Stimulated activated naive B cell treated with anti-CD40 and anti-IgM and Interleukin-4, amounts not matched to agents 10 μg/mL and 1 μg/mL and 100 μg/mL, for 72 hours (primary cell): ENCODE data around the gene ATP2B2.
A peak's percentile ranks its signal among the peaks of the same experiment; 100 is the strongest.
"Not testable (repeated sequence)": the region's sequence is repeated elsewhere in the genome, so short reads cannot be mapped to it uniquely, and the experiment has no call there.

Experiments
- ATAC-seq, 2 donors: fragments of 150-1000 bp; cut with Tn5 transposase; replicated peaks; 2 replicates each; pipeline ENCODE4 v1.10.0; 2021; ENCODE audit warnings: moderate library complexity in 1 of 2
- DNase-seq: peaks from one replicate; pipeline ENCODE4 v3.0.0; 2021
- H3K27ac Mint-ChIP-seq: one replicate; pipeline ENCODE4 v1.8.0; 2022; ENCODE audit warnings: mild to moderate bottlenecking, mixed read lengths
- H3K27me3 Mint-ChIP-seq, 2 donors: one replicate each; pipeline ENCODE4 v1.8.0; 2022; ENCODE audit warnings: mixed read lengths in 2 of 2
- H3K36me3 Mint-ChIP-seq, 2 donors: one replicate each; pipeline ENCODE4 v1.8.0; 2022; ENCODE audit warnings: mixed read lengths in 2 of 2, mild to moderate bottlenecking in 1 of 2
- H3K4me1 Mint-ChIP-seq, 2 donors: one replicate each; pipeline ENCODE4 v1.8.0; 2022; ENCODE audit warnings: mixed read lengths in 2 of 2, mild to moderate bottlenecking in 1 of 2
- H3K4me3 Mint-ChIP-seq, 2 donors: one replicate each; pipeline ENCODE4 v1.8.0; 2022; ENCODE audit warnings: mild to moderate bottlenecking in 2 of 2, mixed read lengths in 2 of 2, moderate library complexity in 1 of 2
- H3K9me3 Mint-ChIP-seq, 2 donors: one replicate each; pipeline ENCODE4 v1.8.0; 2022; ENCODE audit warnings: mixed read lengths in 2 of 2, mild to moderate bottlenecking in 1 of 2

Gene ATP2B2

GRCh38 chr3:10299679-10300078 lies 205.7 kb downstream of the ATP2B2 start:
- H3K4me3 Mint-ChIP-seq, result peak overlapping the region; percentile 15 to 39
- H3K27ac Mint-ChIP-seq, result peak overlapping the region; percentile 84
- peaks cover 14 to 15% of the 10 kb centered on the region in 2 donors for H3K4me1 Mint-ChIP-seq
- H3K36me3 Mint-ChIP-seq, result peaks cover 41 to 50% of the 10 kb centered on the region in 2 donors
- no peaks in the 10 kb centered on the region for H3K27me3 Mint-ChIP-seq
- H3K9me3 Mint-ChIP-seq, result no peaks in the 10 kb centered on the region
- ATAC-seq (peak; percentile 84), DNase-seq (no peak)

- H3K27me3 Mint-ChIP-seq, result no peaks in the 10 kb centered on the region
- ATAC-seq, result no peak
These were observed 206.2 kb downstream of the ATP2B2 start for GRCh38 chr3:10299175-10299574.

GRCh38 chr3:10298064-10298463 lies 207.3 kb downstream of the ATP2B2 start:
- not testable (repeated sequence) for ATAC-seq, H3K27me3 Mint-ChIP-seq, DNase-seq, H3K9me3 Mint-ChIP-seq, H3K27ac Mint-ChIP-seq, H3K4me3 Mint-ChIP-seq
- Mint-ChIP-seq H3K4me1 (peaks cover 20 to 26% of the 10 kb centered on the region in 2 donors), H3K36me3 (peaks cover 39 to 48% of the 10 kb centered on the region in 2 donors)

More at GRCh38 chr3:10299175-10299574, 206.2 kb downstream of the ATP2B2 start:
- H3K36me3 Mint-ChIP-seq, result peaks cover 42 to 52% of the 10 kb centered on the region in 2 donors
- no peak for DNase-seq
- H3K4me1 Mint-ChIP-seq, result peaks cover 16 to 20% of the 10 kb centered on the region in 2 donors
- peak overlapping the region in 1 of 2 donors; percentile 15 for H3K4me3 Mint-ChIP-seq
- H3K27ac Mint-ChIP-seq, result peak overlapping the region; percentile 84
- H3K9me3 Mint-ChIP-seq, result no peaks in the 10 kb centered on the region

DNA sequence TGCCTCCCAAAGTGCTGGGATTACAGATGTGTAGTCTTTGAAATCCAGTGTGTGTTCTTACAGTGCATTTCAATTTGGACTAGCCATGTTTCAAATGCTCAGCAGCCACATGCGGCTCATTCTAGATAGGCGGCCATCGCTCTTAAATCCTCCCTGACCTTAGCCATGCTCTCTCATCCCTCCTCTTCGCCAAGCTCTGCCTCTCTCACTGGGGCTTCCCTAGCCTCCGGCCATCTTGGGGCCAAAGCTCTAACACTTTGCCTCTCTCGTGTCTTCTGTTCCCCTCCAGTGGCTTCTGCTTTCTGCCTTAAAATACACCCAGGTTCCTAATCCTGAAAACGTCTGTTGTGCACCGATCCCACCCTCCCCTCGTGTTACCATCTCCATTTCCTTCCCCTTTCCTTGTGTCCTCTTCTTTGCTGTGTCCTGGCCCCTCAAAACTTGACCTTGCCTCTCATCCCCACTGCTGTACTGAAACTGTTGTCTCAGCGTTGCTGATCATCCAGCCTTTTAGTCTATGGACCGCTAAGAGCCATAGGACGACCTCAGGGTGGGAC lies 211.3 kb downstream of the ATP2B2 start:
- Mint-ChIP-seq H3K4me1 (peaks cover 28 to 34% of the 10 kb centered on the region in 2 donors), H3K9me3 (no peaks in the 10 kb centered on the region), H3K27me3 (no peaks in the 10 kb centered on the region), H3K27ac (peak overlapping the region; percentile 1), H3K36me3 (peaks cover 28 to 50% of the 10 kb centered on the region in 2 donors), H3K4me3 (peak overlapping the region; percentile 9 to 52)
- ATAC-seq (no peak), DNase-seq (no peak)

DNA sequence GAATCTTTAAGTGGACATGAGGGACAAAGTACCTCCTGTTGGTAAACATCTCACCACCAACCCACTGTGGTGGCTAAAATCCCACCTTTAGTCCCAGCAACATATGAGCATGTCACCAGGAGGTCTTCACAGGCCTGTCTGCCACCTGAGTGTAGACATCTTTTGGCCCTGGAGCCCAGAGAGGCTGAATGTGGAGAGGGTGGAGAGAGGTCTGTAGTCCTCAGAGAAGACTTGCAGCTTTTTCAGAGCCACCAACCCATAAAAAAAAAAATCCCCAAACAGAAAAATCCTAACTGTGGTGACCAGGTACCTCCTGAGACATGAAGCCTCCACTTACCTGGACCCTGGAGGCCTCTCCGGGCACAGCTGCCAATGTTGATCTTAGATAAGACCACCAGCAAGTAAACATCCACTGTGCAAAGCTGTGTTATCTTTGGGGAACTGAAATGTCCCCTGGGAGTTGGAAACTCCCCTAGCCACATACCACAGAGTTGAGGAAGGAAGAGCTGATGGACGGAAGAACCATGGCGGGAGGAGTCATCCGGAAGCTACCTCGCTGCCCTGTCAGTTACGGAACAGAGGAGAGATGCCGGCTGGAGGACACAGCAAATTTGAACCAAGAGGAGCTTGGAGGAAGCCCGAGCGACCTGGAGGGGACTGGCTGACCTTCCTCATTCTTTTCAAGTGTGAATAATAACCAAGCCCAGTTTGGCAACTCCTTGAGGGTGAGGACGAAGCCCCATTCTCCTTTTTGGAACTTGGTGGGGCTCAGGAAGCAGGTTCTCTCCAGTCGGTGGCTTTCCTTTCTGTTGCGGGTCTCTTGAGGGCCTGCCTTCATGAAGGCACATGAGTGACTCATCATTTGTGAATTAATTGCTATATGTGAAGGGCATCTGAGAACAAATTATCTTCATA lies 212.6 kb downstream of the ATP2B2 start, which contains the start of gene GHRL:
GHRL (minus strand) TSS at position 443 of the 915 bp plus-strand sequence. CDS start 2,767 bp downstream, outside the sequence.
- DNase-seq, result peak; percentile 74
- Mint-ChIP-seq H3K4me3 (peak within 1 kb of the TSS; percentile 75 to 82), H3K27me3 (no peaks in the 10 kb centered on the region), H3K9me3 (no peaks in the 10 kb centered on the region), H3K4me1 (peaks cover 28 to 34% of the 10 kb centered on the region in 2 donors), H3K36me3 (peaks cover 37 to 59% of the 10 kb centered on the region in 2 donors), H3K27ac (peak within 1 kb of the TSS; percentile 90)
- ATAC-seq, result peak; percentile 95 to 96

DNA sequence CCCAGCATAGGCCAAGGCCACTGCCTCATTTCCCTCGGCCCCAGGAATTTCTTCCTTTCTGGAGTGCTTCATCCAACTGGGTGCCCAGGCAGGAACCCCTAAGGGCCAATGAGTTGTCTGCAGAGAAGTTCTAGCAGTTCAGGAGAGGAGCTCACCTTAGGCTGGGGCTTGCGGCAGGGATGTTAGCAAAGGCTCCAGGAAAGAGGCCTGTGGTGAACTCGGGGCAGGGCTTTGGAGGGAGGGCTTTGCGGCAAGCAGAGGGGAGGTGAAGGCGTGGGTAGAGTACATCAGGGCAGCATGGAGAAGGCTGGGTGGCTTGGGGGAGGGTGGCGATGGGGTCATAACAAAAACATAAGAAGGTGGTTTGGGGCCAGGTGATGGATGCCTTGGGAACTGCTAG lies 213.7 kb downstream of the ATP2B2 start:
- H3K4me3 Mint-ChIP-seq, result peak overlapping the region in 1 of 2 donors; percentile 32
- peak overlapping the region; percentile 87 for H3K27ac Mint-ChIP-seq
- H3K36me3 Mint-ChIP-seq, result peaks cover 36 to 62% of the 10 kb centered on the region in 2 donors
- ATAC-seq (no peak), DNase-seq (no peak)
- H3K9me3 Mint-ChIP-seq, result no peaks in the 10 kb centered on the region
- H3K4me1 Mint-ChIP-seq, result peaks cover 27 to 34% of the 10 kb centered on the region in 2 donors
- no peaks in the 10 kb centered on the region for H3K27me3 Mint-ChIP-seq

DNA sequence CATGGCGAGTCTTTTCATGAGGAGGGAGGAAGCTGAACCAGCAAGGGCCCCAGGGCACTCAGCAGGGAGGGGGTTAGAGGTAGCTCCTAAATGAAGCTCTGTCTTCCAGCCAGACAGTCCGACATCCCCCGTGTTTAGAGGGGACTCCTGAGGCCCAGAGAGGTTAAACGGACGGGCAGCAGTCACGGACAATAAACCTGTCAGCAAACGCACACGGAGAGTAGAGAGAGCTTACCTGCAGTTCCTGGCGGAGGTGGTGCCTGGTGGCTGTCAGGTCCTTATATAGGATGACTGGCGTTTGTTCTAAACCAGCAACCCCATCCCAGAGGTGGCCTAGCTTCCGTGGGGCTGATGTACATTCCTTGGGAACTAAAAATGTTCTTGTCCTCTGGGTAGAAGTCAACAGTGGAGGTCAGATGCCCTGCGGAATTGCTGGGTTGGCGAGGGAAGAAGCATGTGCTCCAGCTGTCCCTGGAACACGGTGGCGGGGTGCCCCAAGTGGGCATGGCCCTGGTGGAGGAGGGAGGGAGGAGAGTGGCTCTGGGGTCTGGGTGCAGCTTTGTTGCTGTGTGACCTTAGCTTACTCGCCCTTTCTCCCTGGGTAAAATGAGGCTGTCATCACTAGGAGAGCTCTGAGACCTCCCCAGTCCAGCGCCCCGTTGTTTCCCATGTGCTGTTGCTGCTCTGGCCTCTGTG lies 214.8 kb downstream of the ATP2B2 start:
- ATAC-seq, result no peak
- Mint-ChIP-seq H3K4me1 (peaks cover 28 to 34% of the 10 kb centered on the region in 2 donors), H3K27me3 (no peaks in the 10 kb centered on the region), H3K4me3 (no peak overlapping the region), H3K27ac (peak overlapping the region; percentile 76), H3K9me3 (no peaks in the 10 kb centered on the region), H3K36me3 (peaks cover 33 to 66% of the 10 kb centered on the region in 2 donors)
- DNase-seq, result no peak

DNA sequence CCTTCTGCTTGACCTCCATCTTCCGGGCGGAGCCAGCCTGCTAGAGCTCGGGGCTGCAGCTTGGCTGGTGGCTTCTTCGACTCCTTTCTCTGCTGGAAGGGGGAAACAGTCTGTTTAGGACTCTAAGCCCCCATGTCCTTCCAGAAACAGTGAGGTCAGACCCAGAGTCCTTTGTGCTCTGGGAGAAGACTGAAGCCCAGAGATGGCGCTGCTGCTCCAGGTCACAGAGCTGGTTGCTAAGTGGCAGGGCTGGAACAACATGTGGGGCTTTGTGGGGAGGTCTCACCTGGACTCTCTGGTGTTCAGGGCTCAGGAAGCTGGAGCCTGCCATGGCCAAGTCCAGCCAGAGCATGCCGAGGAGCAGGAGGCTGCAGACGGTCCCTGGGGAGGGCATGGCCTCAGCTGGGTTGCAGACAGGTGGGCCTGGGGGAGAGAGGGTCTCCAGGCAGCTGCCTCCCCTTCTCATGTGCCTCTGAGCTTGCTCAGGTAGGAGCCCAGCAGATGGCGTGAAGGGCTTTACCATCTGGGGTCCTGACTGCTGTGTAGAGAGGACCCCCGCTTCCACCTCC lies 215.5 kb downstream of the ATP2B2 start:
- no peak overlapping the region for H3K4me3 Mint-ChIP-seq
- H3K4me1 Mint-ChIP-seq, result peaks cover 27 to 38% of the 10 kb centered on the region in 2 donors
- peaks cover 32 to 69% of the 10 kb centered on the region in 2 donors for H3K36me3 Mint-ChIP-seq
- no peaks in the 10 kb centered on the region for H3K9me3 Mint-ChIP-seq
- no peak for DNase-seq
- no peak for ATAC-seq
- H3K27me3 Mint-ChIP-seq, result no peaks in the 10 kb centered on the region
- H3K27ac Mint-ChIP-seq, result peak overlapping the region; percentile 76

- Mint-ChIP-seq H3K27ac (no peak overlapping the region), H3K36me3 (peaks cover 32 to 69% of the 10 kb centered on the region in 2 donors), H3K4me1 (peaks cover 30 to 38% of the 10 kb centered on the region in 2 donors), H3K9me3 (no peaks in the 10 kb centered on the region), H3K27me3 (no peaks in the 10 kb centered on the region), H3K4me3 (no peak overlapping the region)
- DNase-seq, result no peak
- ATAC-seq, result no peak
These were observed 216.3 kb downstream of the ATP2B2 start for GRCh38 chr3:10289077-10289476.

GRCh38 chr3:10288575-10288960 lies 216.8 kb downstream of the ATP2B2 start:
- no peak for DNase-seq
- H3K27me3 Mint-ChIP-seq, result no peaks in the 10 kb centered on the region

DNA sequence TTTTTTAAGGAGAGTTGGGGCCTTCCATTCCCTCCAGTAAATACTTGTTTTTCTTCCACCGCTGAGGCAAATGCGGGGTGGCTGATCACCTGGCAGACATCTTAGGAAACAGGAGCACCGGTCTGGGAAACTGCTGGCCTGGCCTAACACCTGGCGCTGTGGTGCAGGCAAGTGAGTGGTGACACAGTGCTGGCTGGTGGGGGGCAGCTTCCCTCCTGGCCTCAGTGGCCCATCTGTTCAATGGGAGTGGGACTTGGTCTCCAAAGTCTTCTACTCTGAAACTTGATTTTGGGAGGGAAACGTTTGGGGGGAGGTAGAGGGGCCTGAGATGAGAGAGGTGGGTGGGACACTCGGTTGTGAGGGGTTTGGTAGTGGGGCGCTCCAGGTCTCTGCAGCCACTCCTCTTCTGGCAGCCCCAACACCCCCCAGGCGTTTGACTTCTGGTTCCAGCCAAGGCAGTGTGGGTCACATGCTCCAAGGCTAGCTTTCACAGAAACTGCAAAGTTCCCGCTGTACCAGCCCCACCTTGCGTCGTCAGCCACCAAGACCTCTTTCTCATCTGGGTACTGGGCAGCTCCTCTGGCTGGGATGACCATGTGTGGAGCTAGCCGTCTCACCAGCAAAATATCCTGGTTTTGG lies 217.3 kb downstream of the ATP2B2 start:
- no peaks in the 10 kb centered on the region for H3K9me3 Mint-ChIP-seq
- no peak for DNase-seq
- peaks cover 31 to 73% of the 10 kb centered on the region in 2 donors for H3K36me3 Mint-ChIP-seq
- H3K27ac Mint-ChIP-seq, result peak overlapping the region; percentile 75
- no peaks in the 10 kb centered on the region for H3K27me3 Mint-ChIP-seq
- H3K4me1 Mint-ChIP-seq, result peaks cover 29 to 37% of the 10 kb centered on the region in 2 donors
- ATAC-seq, result no peak
- no peak overlapping the region for H3K4me3 Mint-ChIP-seq

More at GRCh38 chr3:10288575-10288960, 216.8 kb downstream of the ATP2B2 start:
- Mint-ChIP-seq H3K4me3 (no peak overlapping the region), H3K36me3 (peaks cover 31 to 69% of the 10 kb centered on the region in 2 donors), H3K4me1 (peaks cover 30 to 38% of the 10 kb centered on the region in 2 donors), H3K27ac (no peak overlapping the region), H3K9me3 (no peaks in the 10 kb centered on the region)
- no peak for ATAC-seq

GRCh38 chr3:10286596-10287295 lies 218.6 kb downstream of the ATP2B2 start:
- Mint-ChIP-seq H3K4me1 (peaks cover 19 to 29% of the 10 kb centered on the region in 2 donors), H3K9me3 (no peaks in the 10 kb centered on the region), H3K4me3 (no peak overlapping the region), H3K36me3 (peaks cover 30 to 67% of the 10 kb centered on the region in 2 donors), H3K27me3 (no peaks in the 10 kb centered on the region), H3K27ac (no peak overlapping the region)
- ATAC-seq (peak; percentile 38 to 48), DNase-seq (peak; percentile 15)

GRCh38 chr3:10286133-10286524 lies 219.3 kb downstream of the ATP2B2 start:
- no peak for DNase-seq
- Mint-ChIP-seq H3K4me1 (peaks cover 13 to 25% of the 10 kb centered on the region in 2 donors), H3K27me3 (no peaks in the 10 kb centered on the region), H3K9me3 (no peaks in the 10 kb centered on the region), H3K4me3 (no peak overlapping the region), H3K27ac (no peak overlapping the region), H3K36me3 (peaks cover 27 to 61% of the 10 kb centered on the region in 2 donors)
- ATAC-seq, result no peak
